Sigmoid colon (tissue), 7 donors: Measurements from ENCODE around the gene POLG2. TPM values are rescaled to one million over a fixed set of nuclear protein-coding genes. Genes with fewer than 3 reads are reported as not detected.
"Not testable (repeated sequence)": the region's sequence is repeated elsewhere in the genome, so short reads cannot be mapped to it uniquely, and the experiment has no call there.

Experiments
- DNase-seq: peaks from one replicate; pipeline ENCODE4 v3.0.0-alpha.2; 2019
- H3K27ac ChIP-seq, 4 donors: fragments of 200-600 bp; sonication (generic); one replicate each; pipeline ENCODE4 v1.5.1; 2016 to 2019; ENCODE audit warnings: mild to moderate bottlenecking in 1 of 4
- H3K27me3 ChIP-seq, 3 donors: fragments of 200-600 bp; sonication (generic); one replicate each; pipeline ENCODE4 v1.5.1; 2019; ENCODE audit warnings: mild to moderate bottlenecking in 1 of 3
- H3K36me3 ChIP-seq, 4 donors: fragments of 200-600 bp; sonication (generic); one replicate each; pipeline ENCODE4 v1.5.1; 2016 to 2019
- H3K4me1 ChIP-seq, 4 donors: fragments of 200-600 bp; sonication (generic); one replicate each; pipeline ENCODE4 v1.5.1; 2017 to 2019
- H3K4me3 ChIP-seq, 4 donors: fragments of 200-600 bp; sonication (generic); one replicate each; pipeline ENCODE4 v1.5.1; 2017 to 2019; ENCODE audit warnings: mild to moderate bottlenecking in 2 of 4, moderate library complexity in 1 of 4
- H3K9me3 ChIP-seq, 4 donors: fragments of 200-600 bp in 3 of 4; sonication (generic) in 3 of 4; one replicate each; pipeline versions ENCODE4 v1.5.1 to v1.6.1; 2013 to 2019
- CTCF ChIP-seq, 4 experiments: fragments of 450-650 bp in 3 of 4; fragments of 200-600 bp in 1 of 4; IDR thresholded peaks; one replicate each; pipeline ENCODE4 v1.5.1; 2016 to 2019; ENCODE audit warnings: antibody characterized with exemption in 4 of 4, mild to moderate bottlenecking in 3 of 4, moderate library complexity in 2 of 4
- EP300 ChIP-seq, 4 donors: sonication (generic); formaldehyde crosslinking; IDR thresholded peaks; one replicate each; pipeline ENCODE4 v1.6.1; 2017; ENCODE audit warnings: antibody characterized with exemption in 4 of 4
- POLR2A ChIP-seq, 2 donors: fragments of 450-650 bp; IDR thresholded peaks; one replicate each; pipeline ENCODE4 v1.6.1; 2016; ENCODE audit warnings: antibody characterized with exemption in 2 of 2, mild to moderate bottlenecking in 2 of 2, moderate library complexity in 2 of 2
- POLR2AphosphoS5 ChIP-seq, 4 donors: sonication (generic); formaldehyde crosslinking; IDR thresholded peaks; one replicate each; pipeline ENCODE4 v1.6.1; 2017; ENCODE audit warnings: antibody characterized with exemption in 4 of 4
- WGBS, 2 donors: extraction: QIAGEN DNeasy Blood & Tissue Kit; methylation state at CpG; one replicate each; pipeline ENCODE4 v1.1.7; 2013; 5-methylcytosine and 5-hydroxymethylcytosine counted together
- intact Hi-C: fragments of 100-400 bp; cut with DNase I; formaldehyde crosslinking; loops from one replicate; pipeline ENCODE4 v1.15.1; 2023
- polyA plus RNA-seq, 3 donors: library from polyadenylated mRNA; stranded (reverse); fragments of 200-250 nt; gene quantifications; one replicate each; pipeline ENCODE4 v1.2.3, GENCODE V29; 2013
- total RNA-seq, 4 donors: library from RNA; depleted of rRNA; stranded (reverse); fragments of >200 nt; gene quantifications; one replicate each; pipeline ENCODE4 v1.1.0, GENCODE V29; 2016
- donor health status: healthy with polysubstance abuse.
- donor health status: Bipolar disorder and iron deficiency.
- donor health status: healthy.

POLG2 gene
- total and polyA plus RNA-seq, 7 donors, result 3.9 to 16.1 (median 8.2) TPM

GRCh38 chr17:64466019-64466735 is 30.7 kb downstream of the POLG2 start:
- no peak overlapping the region for H3K27ac ChIP-seq
- no peak for DNase-seq
- no peaks in the 10 kb centered on the region for H3K36me3 ChIP-seq
- WGBS, 2 donors, result 63 to 83% methylated on average over 9 of the region's 9 CpGs
- H3K4me3 ChIP-seq, result no peak overlapping the region
- H3K9me3 ChIP-seq, result no peaks in the 10 kb centered on the region
- no peak for TF ChIP-seq POLR2AphosphoS5 (IDR thresholded peaks at IDR 0.05)
- no peak for TF ChIP-seq EP300 (IDR thresholded peaks at IDR 0.05)
- no peak for TF ChIP-seq POLR2A (IDR thresholded peaks at IDR 0.05)
- no peak for TF ChIP-seq CTCF (IDR thresholded peaks at IDR 0.05)
- intact Hi-C loops, result no loop called here
- H3K27me3 ChIP-seq, result no peaks in the 10 kb centered on the region
- H3K4me1 ChIP-seq, result no peaks in the 10 kb centered on the region

GRCh38 chr17:64461788-64462187 is 35.1 kb downstream of the POLG2 start:
- intact Hi-C loops, result no loop called here
- no peak for DNase-seq
- H3K9me3 ChIP-seq, result no peaks in the 10 kb centered on the region
- H3K36me3 ChIP-seq, result no peaks in the 10 kb centered on the region
- no peaks in the 10 kb centered on the region for H3K4me1 ChIP-seq
- no peaks in the 10 kb centered on the region for H3K27me3 ChIP-seq
- no peak overlapping the region for H3K27ac ChIP-seq
- 82 to 85% methylated on average over 6 of the region's 6 CpGs for WGBS, 2 donors
- TF ChIP-seq CTCF (IDR thresholded peaks at IDR 0.05) (no peak), POLR2AphosphoS5 (IDR thresholded peaks at IDR 0.05) (no peak), EP300 (IDR thresholded peaks at IDR 0.05) (no peak), POLR2A (IDR thresholded peaks at IDR 0.05) (no peak)
- H3K4me3 ChIP-seq, result no peak overlapping the region

- no peaks in the 10 kb centered on the region for H3K27me3 ChIP-seq
- no peak overlapping the region for H3K4me3 ChIP-seq
- 85 to 90% methylated on average over 8 of the region's 8 CpGs for WGBS, 2 donors
- H3K4me1 ChIP-seq, result no peaks in the 10 kb centered on the region
- no peaks in the 10 kb centered on the region for H3K36me3 ChIP-seq
- DNase-seq, result no peak
- intact Hi-C loops, result no loop called here
- H3K27ac ChIP-seq, result no peak overlapping the region
- no peaks in the 10 kb centered on the region for H3K9me3 ChIP-seq
- TF ChIP-seq EP300 (IDR thresholded peaks at IDR 0.05), result no peak
- TF ChIP-seq CTCF (IDR thresholded peaks at IDR 0.05), result no peak
- TF ChIP-seq POLR2AphosphoS5 (IDR thresholded peaks at IDR 0.05), result no peak
- no peak for TF ChIP-seq POLR2A (IDR thresholded peaks at IDR 0.05)
These were observed 35.9 kb downstream of the POLG2 start for GRCh38 chr17:64460955-64461354.

GRCh38 chr17:64459818-64460217 is 37.0 kb downstream of the POLG2 start:
- H3K4me1 ChIP-seq, DNase-seq, intact Hi-C loops: not testable (repeated sequence)

GRCh38 chr17:64459284-64459747 is 37.5 kb downstream of the POLG2 start:
- 77 to 89% methylated on average over 6 of the region's 6 CpGs for WGBS, 2 donors
- H3K4me3 ChIP-seq, result no peak overlapping the region
- H3K4me1 ChIP-seq, result no peaks in the 10 kb centered on the region
- DNase-seq, result no peak
- H3K27me3 ChIP-seq, result no peaks in the 10 kb centered on the region
- TF ChIP-seq EP300 (IDR thresholded peaks at IDR 0.05) (no peak), POLR2A (IDR thresholded peaks at IDR 0.05) (no peak), CTCF (IDR thresholded peaks at IDR 0.05) (no peak), POLR2AphosphoS5 (IDR thresholded peaks at IDR 0.05) (no peak)
- intact Hi-C loops, result no loop called here
- no peaks in the 10 kb centered on the region for H3K36me3 ChIP-seq
- H3K27ac ChIP-seq, result no peak overlapping the region
- H3K9me3 ChIP-seq, result no peaks in the 10 kb centered on the region

More at GRCh38 chr17:64459818-64460217, 37.0 kb downstream of the POLG2 start:
- H3K27ac ChIP-seq, H3K9me3 ChIP-seq, H3K27me3 ChIP-seq, H3K4me3 ChIP-seq, H3K36me3 ChIP-seq: not testable (repeated sequence)
- 96% methylated on average over 7 of the region's 7 CpGs for WGBS, 2 donors
